Measurements from ENCODE around the gene MAP3K9.

MAP3K9 gene

GRCh38 chr14:70713096-70713495 is 96.2 kb downstream of the MAP3K9 start:
- no peak overlapping the region for H3K27ac ChIP-seq (ENCODE audit: low read depth, low read length)
- no peaks in the 10 kb centered on the region for H3F3A ChIP-seq (ENCODE audit: insufficient read depth)
- H3K4me2 ChIP-seq (ENCODE audit: low read depth, low read length, poor library complexity, severe bottlenecking), result no peak overlapping the region
- H3K9ac ChIP-seq (ENCODE audit: low read length), result no peak overlapping the region
- no peak overlapping the region for H2AFZ ChIP-seq (ENCODE audit: low read depth, low read length, severe bottlenecking)
- H3K27me3 ChIP-seq (ENCODE audit: low read length), result no peaks in the 10 kb centered on the region
- H3K4me3 ChIP-seq (ENCODE audit: insufficient read depth, low read length, poor library complexity, severe bottlenecking), result no peak overlapping the region
- H3K9me2 ChIP-seq (replicated peaks; ENCODE audit: insufficient read depth, low read length), result no peaks in the 10 kb centered on the region
- no peaks in the 10 kb centered on the region for H3K9me3 ChIP-seq (ENCODE audit: insufficient read depth, low read length)
- H4K20me1 ChIP-seq (ENCODE audit: low read depth, low read length), result no peaks in the 10 kb centered on the region
- TF ChIP-seq EZH2phosphoT487 (conservative IDR thresholded peaks at IDR 0.05; ENCODE audit: low read length) (no peak), CTCF (IDR thresholded peaks at IDR 0.05; ENCODE audit: insufficient read depth, low read length, poor library complexity, severe bottlenecking) (no peak)
- no peaks in the 10 kb centered on the region for H3K79me2 ChIP-seq (ENCODE audit: insufficient read depth, low read length)
- H3K36me3 ChIP-seq (ENCODE audit: low read length), result no peaks in the 10 kb centered on the region

- Histone ChIP-seq H3K9me2 (replicated peaks; ENCODE audit: insufficient read depth, low read length) (no peaks in the 10 kb centered on the region), H3K4me3 (ENCODE audit: insufficient read depth, low read length, poor library complexity, severe bottlenecking) (no peak overlapping the region), H3K9ac (ENCODE audit: low read length) (no peak overlapping the region), H3K27me3 (ENCODE audit: low read length) (no peaks in the 10 kb centered on the region), H3F3A (ENCODE audit: insufficient read depth) (no peaks in the 10 kb centered on the region), H3K4me2 (ENCODE audit: low read depth, low read length, poor library complexity, severe bottlenecking) (no peak overlapping the region), H3K36me3 (ENCODE audit: low read length) (no peaks in the 10 kb centered on the region), H4K20me1 (ENCODE audit: low read depth, low read length) (no peaks in the 10 kb centered on the region), H2AFZ (ENCODE audit: low read depth, low read length, severe bottlenecking) (no peak overlapping the region), H3K79me2 (ENCODE audit: insufficient read depth, low read length) (no peaks in the 10 kb centered on the region), H3K27ac (ENCODE audit: low read depth, low read length) (no peak overlapping the region), H3K9me3 (ENCODE audit: insufficient read depth, low read length) (no peaks in the 10 kb centered on the region)
- TF ChIP-seq EZH2phosphoT487 (conservative IDR thresholded peaks at IDR 0.05; ENCODE audit: low read length), result no peak
- no peak for TF ChIP-seq CTCF (IDR thresholded peaks at IDR 0.05; ENCODE audit: insufficient read depth, low read length, poor library complexity, severe bottlenecking)
Measured at GRCh38 chr14:70711451-70711850, 97.9 kb downstream of the MAP3K9 start.

GRCh38 chr14:70709726-70710382 is 99.5 kb downstream of the MAP3K9 start:
- no peak overlapping the region for H2AFZ ChIP-seq (ENCODE audit: low read depth, low read length, severe bottlenecking)
- no peaks in the 10 kb centered on the region for H4K20me1 ChIP-seq (ENCODE audit: low read depth, low read length)
- no peak overlapping the region for H3K4me2 ChIP-seq (ENCODE audit: low read depth, low read length, poor library complexity, severe bottlenecking)
- no peaks in the 10 kb centered on the region for H3K36me3 ChIP-seq (ENCODE audit: low read length)
- H3K27me3 ChIP-seq (ENCODE audit: low read length), result no peaks in the 10 kb centered on the region
- H3K4me3 ChIP-seq (ENCODE audit: insufficient read depth, low read length, poor library complexity, severe bottlenecking), result no peak overlapping the region
- H3K9me3 ChIP-seq (ENCODE audit: insufficient read depth, low read length), result no peaks in the 10 kb centered on the region
- no peak overlapping the region for H3K9ac ChIP-seq (ENCODE audit: low read length)
- H3F3A ChIP-seq (ENCODE audit: insufficient read depth), result no peaks in the 10 kb centered on the region
- H3K9me2 ChIP-seq (replicated peaks; ENCODE audit: insufficient read depth, low read length), result no peaks in the 10 kb centered on the region
- no peak overlapping the region for H3K27ac ChIP-seq (ENCODE audit: low read depth, low read length)
- no peak for TF ChIP-seq CTCF (IDR thresholded peaks at IDR 0.05; ENCODE audit: insufficient read depth, low read length, poor library complexity, severe bottlenecking)
- no peak for TF ChIP-seq EZH2phosphoT487 (conservative IDR thresholded peaks at IDR 0.05; ENCODE audit: low read length)
- no peaks in the 10 kb centered on the region for H3K79me2 ChIP-seq (ENCODE audit: insufficient read depth, low read length)
